Thyroid gland (tissue), 4 donors: ENCODE measurements around the gene TTC16.

Experiments used
- POLR2A ChIP-seq, 2 donors: fragments of 450-650 bp; IDR thresholded peaks; one replicate each; pipeline ENCODE4 v1.6.1; 2017; ENCODE audit warnings: antibody characterized with exemption in 2 of 2, mild to moderate bottlenecking in 2 of 2, moderate library complexity in 1 of 2
- TF ChIP-seq, protein P1 (sequence below), 6 experiments: fragments of 200-600 bp in 3 of 6; fragments of 450-650 bp in 3 of 6; sonication (generic) in 3 of 6; IDR thresholded peaks; one replicate each; pipeline ENCODE4 v1.5.1; 2016 to 2019; ENCODE audit warnings: antibody characterized with exemption in 6 of 6, mild to moderate bottlenecking in 2 of 6, inconsistent platforms in 1 of 6, moderate library complexity in 1 of 6

DNA sequence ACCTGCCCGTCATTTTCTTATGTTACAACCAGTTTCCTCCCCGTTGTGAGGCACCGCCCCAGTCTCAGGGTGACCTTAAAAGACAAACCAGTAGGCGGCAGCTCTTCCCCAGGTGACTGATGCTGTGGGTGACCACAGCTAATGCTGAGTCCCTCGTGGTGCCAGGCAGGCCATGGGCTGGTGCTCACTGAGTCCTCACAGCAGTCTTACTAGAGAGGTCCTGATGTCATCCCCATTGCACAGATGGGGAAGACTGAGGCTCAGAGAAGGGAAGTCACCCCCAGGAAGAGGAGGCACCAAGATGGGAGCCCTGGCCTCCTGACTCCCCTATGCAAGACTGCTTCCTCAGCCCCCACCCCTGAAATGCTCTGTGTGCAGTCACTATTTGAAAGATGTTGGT is 8.1 kb upstream of the TTC16 start:
- TF ChIP-seq, protein P1, sequence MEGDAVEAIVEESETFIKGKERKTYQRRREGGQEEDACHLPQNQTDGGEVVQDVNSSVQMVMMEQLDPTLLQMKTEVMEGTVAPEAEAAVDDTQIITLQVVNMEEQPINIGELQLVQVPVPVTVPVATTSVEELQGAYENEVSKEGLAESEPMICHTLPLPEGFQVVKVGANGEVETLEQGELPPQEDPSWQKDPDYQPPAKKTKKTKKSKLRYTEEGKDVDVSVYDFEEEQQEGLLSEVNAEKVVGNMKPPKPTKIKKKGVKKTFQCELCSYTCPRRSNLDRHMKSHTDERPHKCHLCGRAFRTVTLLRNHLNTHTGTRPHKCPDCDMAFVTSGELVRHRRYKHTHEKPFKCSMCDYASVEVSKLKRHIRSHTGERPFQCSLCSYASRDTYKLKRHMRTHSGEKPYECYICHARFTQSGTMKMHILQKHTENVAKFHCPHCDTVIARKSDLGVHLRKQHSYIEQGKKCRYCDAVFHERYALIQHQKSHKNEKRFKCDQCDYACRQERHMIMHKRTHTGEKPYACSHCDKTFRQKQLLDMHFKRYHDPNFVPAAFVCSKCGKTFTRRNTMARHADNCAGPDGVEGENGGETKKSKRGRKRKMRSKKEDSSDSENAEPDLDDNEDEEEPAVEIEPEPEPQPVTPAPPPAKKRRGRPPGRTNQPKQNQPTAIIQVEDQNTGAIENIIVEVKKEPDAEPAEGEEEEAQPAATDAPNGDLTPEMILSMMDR (IDR thresholded peaks at IDR 0.05): no peak
- no peak for TF ChIP-seq POLR2A (IDR thresholded peaks at IDR 0.05)
